ENCODE measurements around the gene KRT38.
"Not testable (repeated sequence)": the region's sequence is repeated elsewhere in the genome, so short reads cannot be mapped to it uniquely, and the experiment has no call there.

KRT38 gene

GRCh38 chr17:41457676-41458075 is 16.9 kb upstream of the KRT38 start:
- no peak for DNase-seq

DNA sequence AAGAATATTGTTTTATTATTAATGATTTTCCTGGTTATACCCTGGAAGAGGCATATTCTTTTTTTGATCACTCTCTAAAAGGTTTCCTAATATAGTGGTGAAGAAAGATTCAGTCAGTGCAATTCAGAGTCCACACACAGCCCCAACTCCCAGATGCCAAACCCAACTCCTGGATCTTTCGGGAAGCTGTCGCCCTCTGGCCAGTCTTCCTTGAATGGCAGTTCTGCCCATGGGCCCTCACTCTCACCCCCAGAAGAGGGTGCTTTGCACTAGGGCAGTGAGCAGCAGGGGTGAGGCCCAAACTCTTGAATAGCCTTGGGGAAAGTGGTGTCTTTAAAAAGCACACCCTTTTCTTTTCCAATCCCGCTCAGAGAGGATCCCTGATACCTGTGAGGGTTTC is 15.4 kb upstream of the KRT38 start:
- no peak for DNase-seq

GRCh38 chr17:41455236-41455635 is 14.5 kb upstream of the KRT38 start:
- DNase-seq = no peak

GRCh38 chr17:41453066-41453465 is 12.3 kb upstream of the KRT38 start:
- no peak for DNase-seq

- no peak for DNase-seq
Observed at GRCh38 chr17:41452281-41452680, 11.5 kb upstream of the KRT38 start.

DNA sequence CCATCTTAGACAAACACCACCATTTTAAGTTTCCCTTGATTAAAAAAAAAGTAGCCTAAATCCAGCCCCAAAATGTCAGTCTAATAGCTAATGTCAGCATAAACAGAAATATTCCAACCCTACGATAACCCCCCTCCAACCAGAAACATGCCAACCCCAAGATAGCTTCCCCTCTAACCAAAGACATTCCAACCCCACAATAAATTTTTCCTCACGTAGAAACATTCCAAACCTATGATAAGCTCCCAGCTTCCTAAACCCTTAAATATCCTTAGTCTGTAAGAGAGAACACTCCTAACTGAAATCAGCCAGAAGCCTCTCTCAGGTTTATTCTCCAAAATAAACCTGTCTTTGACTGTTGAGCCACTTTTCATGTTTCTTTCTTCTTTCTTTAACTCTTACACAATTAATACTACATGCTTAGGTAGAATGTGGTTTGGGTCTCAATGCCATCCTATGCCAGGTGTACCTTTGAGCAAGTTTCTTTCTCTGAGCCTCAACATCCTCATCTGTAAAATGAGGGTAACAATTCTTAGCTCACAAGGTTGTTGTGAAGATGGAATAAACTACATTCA is 10.5 kb upstream of the KRT38 start:
- no peak for DNase-seq

- no peak for DNase-seq
Observed at GRCh38 chr17:41449008-41449407, 8.2 kb upstream of the KRT38 start.

GRCh38 chr17:41448506-41448905 is 7.7 kb upstream of the KRT38 start:
- DNase-seq = no peak

- DNase-seq = no peak
Observed at GRCh38 chr17:41446806-41447205, 6.0 kb upstream of the KRT38 start.

- no peak for DNase-seq
Observed at GRCh38 chr17:41444640-41445039, 3.9 kb upstream of the KRT38 start.

DNA sequence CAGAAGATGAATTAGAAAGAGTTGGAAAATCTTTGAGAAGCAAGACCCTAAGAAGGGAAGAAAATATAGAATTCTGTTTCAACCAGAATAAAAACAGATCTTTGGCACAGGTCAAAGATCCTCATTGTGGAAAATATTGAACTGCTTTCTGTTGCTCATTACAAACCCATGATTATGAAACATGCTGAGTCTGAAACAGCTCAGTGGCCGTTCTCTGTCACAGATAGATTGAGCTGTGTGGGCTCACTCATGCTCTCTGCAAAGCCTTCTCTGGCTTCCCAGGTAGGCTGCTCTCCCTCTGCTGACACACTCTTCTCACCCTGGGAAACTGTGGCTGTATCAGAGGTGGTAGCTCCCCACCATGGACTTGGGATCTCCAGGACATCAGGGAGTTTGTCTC is 3.4 kb upstream of the KRT38 start:
- DNase-seq = no peak

- DNase-seq = no peak
Observed at GRCh38 chr17:41442739-41443138, 2.0 kb upstream of the KRT38 start.

DNA sequence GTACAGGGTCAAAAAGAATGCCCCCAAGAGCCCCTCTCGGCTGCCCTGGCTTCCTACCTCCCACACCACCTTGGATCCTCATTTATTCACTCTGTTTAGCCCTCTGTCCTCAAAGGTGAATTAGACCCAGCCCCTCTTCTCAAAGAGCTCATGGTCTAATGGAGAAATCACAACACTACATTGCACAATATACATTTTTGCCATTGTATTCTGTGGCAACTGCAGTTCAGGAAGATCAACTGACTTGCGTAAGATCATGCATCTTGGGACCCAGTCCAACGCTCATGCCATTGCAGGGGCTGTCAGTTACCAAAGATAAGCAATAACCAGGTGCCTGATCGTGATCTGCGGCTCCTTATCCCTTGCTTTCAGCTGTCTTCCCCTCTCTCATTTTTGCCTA is 1.4 kb downstream of the KRT38 start:
- DNase-seq = no peak

GRCh38 chr17:41437769-41438168 is 3.0 kb downstream of the KRT38 start:
- DNase-seq = no peak

GRCh38 chr17:41437254-41437653 is 3.5 kb downstream of the KRT38 start:
- DNase-seq = no peak

DNA sequence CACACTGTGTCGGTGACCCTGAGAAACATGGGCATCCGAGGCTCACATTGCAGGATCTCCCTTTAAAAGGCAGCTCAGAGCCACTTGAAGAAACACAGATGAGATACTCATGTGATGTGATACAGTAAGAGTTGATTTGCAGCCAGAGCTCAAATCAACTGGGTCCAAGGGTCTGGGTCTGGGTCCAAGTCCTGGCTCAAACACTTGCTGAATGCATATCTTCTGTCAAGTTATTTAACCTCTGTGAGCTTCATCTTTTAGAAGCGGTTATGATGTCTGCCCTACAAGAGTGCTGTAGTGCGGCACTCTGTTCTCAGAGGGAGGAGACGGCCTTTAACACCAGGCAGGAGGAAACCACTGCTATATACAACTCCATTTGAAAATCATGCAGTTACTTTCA is 6.4 kb downstream of the KRT38 start:
- DNase-seq = no peak

DNA sequence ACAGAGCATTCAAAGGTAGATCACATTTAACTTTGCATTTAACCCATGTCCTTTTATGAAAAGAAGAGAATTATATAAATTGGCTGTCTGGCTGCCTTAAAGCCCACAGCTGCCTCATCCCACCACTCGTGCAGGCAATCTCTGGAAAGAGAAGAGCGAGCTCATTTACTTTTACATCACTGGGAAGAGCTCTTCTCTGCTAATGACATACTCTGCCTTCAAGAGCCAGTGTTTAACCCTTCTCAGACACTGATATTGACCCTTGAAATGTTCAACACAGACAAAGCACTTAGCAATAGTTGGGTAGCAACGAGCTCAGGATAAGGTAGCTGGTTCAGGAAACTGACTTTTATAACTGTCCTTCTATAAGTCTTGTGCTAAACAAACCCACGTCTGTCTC is 6.8 kb downstream of the KRT38 start:
- DNase-seq = no peak

DNA sequence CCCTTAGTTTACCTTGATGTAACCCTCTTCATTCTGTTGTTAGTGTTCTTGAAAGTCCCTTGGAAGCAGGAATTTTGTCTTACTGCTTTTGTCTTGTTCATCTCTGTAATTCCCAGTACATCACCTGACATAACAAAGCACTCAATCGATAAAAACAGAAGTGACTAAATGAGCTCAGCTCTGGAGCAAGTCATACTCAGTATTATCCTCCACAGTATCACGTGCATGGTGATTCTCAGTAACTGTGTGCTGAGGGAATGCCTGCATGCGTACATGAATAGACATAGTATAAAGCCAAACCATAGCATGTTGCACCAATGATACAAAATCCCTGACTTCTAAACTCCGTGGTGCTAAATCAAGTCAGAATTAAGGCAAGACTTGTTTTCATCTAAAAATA is 7.2 kb downstream of the KRT38 start:
- DNase-seq = no peak

- not testable (repeated sequence) for DNase-seq
Observed at GRCh38 chr17:41430376-41430775, 10.4 kb downstream of the KRT38 start.

DNA sequence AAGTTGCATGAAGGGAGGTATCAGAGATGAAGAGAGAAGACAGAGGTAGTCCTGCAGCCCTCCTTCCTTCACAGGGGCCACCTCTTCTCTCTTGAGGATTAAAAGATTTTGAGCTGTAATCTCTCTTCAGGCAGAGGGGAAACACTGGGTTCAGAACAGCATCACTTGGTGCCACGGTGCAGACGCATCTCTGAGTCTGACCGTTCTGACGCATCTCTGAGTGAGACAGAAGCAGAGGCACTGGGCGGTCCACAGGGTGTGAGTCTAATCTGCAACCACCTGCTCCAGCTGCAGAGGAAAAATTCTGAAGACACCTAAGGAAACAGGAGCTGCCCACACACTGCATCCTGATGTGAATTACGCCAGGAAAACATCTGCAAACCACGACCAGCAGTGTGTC is 11.1 kb downstream of the KRT38 start:
- no peak for DNase-seq

DNA sequence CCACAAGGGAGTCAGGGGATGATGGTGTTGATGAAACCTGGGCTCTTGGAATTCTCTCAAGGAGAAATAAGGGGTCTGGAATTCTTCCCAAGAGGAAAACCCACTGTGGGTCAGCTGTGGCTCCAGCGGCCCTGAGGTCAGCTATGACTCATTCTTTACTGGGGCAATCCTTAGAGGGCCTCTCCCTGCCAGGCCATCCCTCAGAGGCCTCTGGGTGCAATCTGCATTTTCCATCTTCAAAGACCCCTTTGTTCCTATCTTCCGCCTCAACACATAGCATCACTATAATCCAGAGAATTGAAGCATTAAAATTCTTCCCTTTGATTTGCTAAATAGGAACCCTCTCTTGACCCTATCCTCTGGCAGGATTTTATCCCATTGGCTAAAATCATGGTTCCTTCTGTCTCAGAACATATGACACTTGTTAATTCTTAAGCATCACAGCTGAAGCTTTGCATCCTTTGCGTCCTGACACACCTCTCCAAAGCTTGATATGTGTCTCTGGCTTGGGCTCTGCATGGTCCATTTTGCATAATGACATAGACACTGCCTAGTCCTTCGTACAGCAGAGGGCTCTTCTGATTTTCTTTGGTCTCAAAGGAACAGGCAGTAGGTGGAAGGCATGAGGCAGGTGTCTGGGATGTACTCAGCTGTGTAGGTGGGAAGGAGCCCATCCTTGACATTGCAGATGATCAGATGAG is 12.0 kb downstream of the KRT38 start:
- no peak for DNase-seq

DNA sequence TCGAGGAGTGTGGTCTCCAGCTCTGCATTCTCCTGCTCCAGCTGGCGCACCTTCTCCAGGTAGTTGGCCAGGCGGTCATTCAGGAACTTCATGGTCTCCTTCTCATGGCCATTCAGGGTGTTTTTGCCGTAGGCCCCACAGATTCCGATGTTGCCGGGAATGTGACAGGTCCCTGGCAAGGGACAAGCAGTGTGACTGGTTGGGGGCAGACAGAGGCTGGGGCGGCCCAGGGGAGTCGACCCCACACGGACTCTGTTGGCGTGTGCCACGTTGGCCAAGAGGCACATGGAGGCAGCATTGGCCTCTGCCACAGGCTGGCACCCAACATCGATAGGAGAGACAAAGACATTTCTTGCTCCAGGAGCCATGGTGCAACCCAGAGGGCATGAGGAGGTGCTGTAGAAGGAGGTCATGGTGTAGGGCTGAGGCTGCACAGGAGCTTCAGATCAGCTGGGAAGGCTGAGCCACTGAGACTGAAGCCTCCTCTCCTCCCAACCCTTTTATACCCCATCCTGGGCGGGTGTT is 16.6 kb downstream of the KRT38 start, which contains the start of gene KRT37:
KRT37 (minus strand) TSS at position 475 of the 525 bp plus-strand sequence; CDS start at position 413, 62 bp downstream.
- DNase-seq = no peak

DNA sequence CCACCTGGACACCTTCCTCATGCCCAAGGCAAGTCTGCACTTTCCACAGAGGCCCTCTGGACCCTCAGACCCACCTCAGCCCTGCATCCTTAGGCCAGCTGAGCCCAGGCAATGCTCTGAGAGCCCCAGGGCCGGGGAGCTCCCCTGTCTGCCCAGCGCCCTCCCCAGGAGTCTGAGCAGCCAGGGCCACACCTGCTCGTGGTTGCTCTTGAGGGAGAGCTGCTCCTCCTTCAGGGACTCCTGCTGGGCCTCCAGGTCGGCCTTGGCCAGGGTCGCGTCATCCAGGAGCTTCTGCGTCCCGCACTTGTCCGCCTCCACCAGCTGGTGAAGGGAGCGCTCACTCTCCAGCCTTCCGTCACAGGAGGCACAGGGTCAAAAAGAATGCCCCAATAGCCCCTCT is 18.2 kb downstream of the KRT38 start:
- DNase-seq = not testable (repeated sequence)

DNA sequence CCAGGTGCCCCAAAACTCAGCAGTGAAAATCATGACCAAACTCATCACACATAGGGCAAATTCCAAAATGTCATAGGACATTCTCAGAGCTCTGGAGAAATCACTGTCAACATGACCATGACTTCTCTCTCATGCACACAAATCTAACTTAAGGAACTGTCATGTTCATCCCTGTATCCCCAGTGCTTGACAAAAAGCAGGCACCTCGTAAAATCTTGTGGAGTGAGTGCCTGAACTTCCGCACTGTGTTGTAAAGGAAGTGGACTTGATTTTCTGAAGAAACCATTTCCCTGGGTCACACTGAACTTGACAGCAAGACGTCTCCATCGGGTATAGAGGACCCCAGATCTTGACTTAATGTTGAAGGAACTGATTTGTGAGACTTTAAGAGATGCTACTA is 19.2 kb downstream of the KRT38 start:
- no peak for DNase-seq

GRCh38 chr17:41421116-41421515 is 19.7 kb downstream of the KRT38 start:
- no peak for DNase-seq
